HepG2 (cell line): ENCODE data around the gene PDE9A. TPM values are rescaled to one million over a fixed set of nuclear protein-coding genes. Genes with fewer than 3 reads are reported as not detected.
A peak's percentile ranks its signal among the peaks of the same experiment; 100 is the strongest.

Source experiments
- ATF1 ChIP-seq: IDR thresholded peaks from 2 replicates; pipeline ENCODE4 v1.6.1; 2016; ENCODE audit warnings: mild to moderate bottlenecking, control low read depth
- ATF5 ChIP-seq: sonication (generic); formaldehyde crosslinking; IDR thresholded peaks from 2 replicates; pipeline ENCODE4 v1.4.0; 2020; ENCODE audit warnings: mild to moderate bottlenecking, low read depth, missing genetic modification reagents
- CBX5 ChIP-seq: sonication (generic); formaldehyde crosslinking; IDR thresholded peaks from 2 replicates; pipeline ENCODE4 v1.4.0; 2020; ENCODE audit warnings: missing genetic modification reagents, borderline replicate concordance
- FOXA1 ChIP-seq, 2 experiments: fragments of 450-650 bp in 1 of 2; sonication (generic) in 1 of 2; formaldehyde crosslinking in 1 of 2; IDR thresholded peaks; 2 replicates each; pipeline versions ENCODE4 v1.4.0 to v1.6.1; 2016 to 2020; ENCODE audit warnings: missing genetic modification reagents in 1 of 2
- GABPA ChIP-seq, 2 experiments: IDR thresholded peaks; 2 replicates each; pipeline ENCODE4 v1.6.1; 2011 to 2016; ENCODE audit warnings: low read depth in 2 of 2, low read length in 1 of 2, missing biosample characterization in 1 of 2, missing genetic modification characterization in 1 of 2
- GATAD1 ChIP-seq: IDR thresholded peaks from 2 replicates; pipeline ENCODE4 v1.6.1; 2016; ENCODE audit warnings: missing genetic modification reagents, missing compliant biosample characterization
- HNF4A ChIP-seq: sonication (generic); formaldehyde crosslinking; IDR thresholded peaks from 2 replicates; pipeline ENCODE4 v1.4.0; 2020; ENCODE audit warnings: missing genetic modification reagents
- HNRNPH1 ChIP-seq: fragments of 200-400 bp; formaldehyde crosslinking; optimal IDR thresholded peaks from 2 replicates; pipeline ENCODE3; 2017; ENCODE audit warnings: mild to moderate bottlenecking, low read depth, low read length
- KLF15 ChIP-seq: sonication (generic); formaldehyde crosslinking; IDR thresholded peaks from 2 replicates; pipeline ENCODE4 v1.8.1; 2023; ENCODE audit warnings: borderline replicate concordance, mild to moderate bottlenecking, inconsistent platforms, missing genetic modification reagents, mixed read lengths
- NFIC ChIP-seq: IDR thresholded peaks from 2 replicates; pipeline ENCODE4 v1.6.1; 2012; ENCODE audit warnings: mild to moderate bottlenecking, low read length, inconsistent platforms
- NFKBIZ ChIP-seq: IDR thresholded peaks from 2 replicates; pipeline ENCODE4 v1.6.1; 2018; ENCODE audit warnings: missing genetic modification reagents, missing compliant biosample characterization
- NKX3-1 ChIP-seq: sonication (generic); formaldehyde crosslinking; IDR thresholded peaks from 2 replicates; pipeline ENCODE4 v1.5.0; 2020; ENCODE audit warnings: missing genetic modification reagents
- RBM22 ChIP-seq: fragments of 200-400 bp; formaldehyde crosslinking; optimal IDR thresholded peaks from 2 replicates; pipeline ENCODE3; 2017; ENCODE audit warnings: mild to moderate bottlenecking, low read length, moderate library complexity
- RFX3 ChIP-seq: IDR thresholded peaks from 2 replicates; pipeline ENCODE4 v1.6.1; 2016; ENCODE audit warnings: missing biosample characterization, missing genetic modification reagents
- RXRA ChIP-seq: sonication (generic); formaldehyde crosslinking; IDR thresholded peaks from 2 replicates; pipeline ENCODE4 v1.5.1; 2020; ENCODE audit warnings: missing genetic modification reagents
- SP1 ChIP-seq, 2 experiments: fragments of 450-650 bp in 1 of 2; sonication (generic) in 1 of 2; formaldehyde crosslinking in 1 of 2; IDR thresholded peaks; 2 replicates each; pipeline versions ENCODE4 v1.4.0 to v1.6.1; 2016 to 2020; ENCODE audit warnings: missing genetic modification reagents in 1 of 2
- TBP ChIP-seq: sonication (generic); formaldehyde crosslinking; IDR thresholded peaks from 2 replicates; pipeline ENCODE4 v1.5.0; 2020; ENCODE audit warnings: missing genetic modification reagents
- TGIF2 ChIP-seq: IDR thresholded peaks from 2 replicates; pipeline ENCODE4 v1.6.1; 2016; ENCODE audit warnings: control low read depth, missing compliant biosample characterization
- WIZ ChIP-seq: sonication (generic); formaldehyde crosslinking; IDR thresholded peaks from 2 replicates; pipeline ENCODE4 v1.5.1; 2020; ENCODE audit warnings: mild to moderate bottlenecking, missing genetic modification reagents
- XBP1 ChIP-seq: sonication (generic); formaldehyde crosslinking; IDR thresholded peaks from 2 replicates; pipeline ENCODE4 v1.5.0; 2020; ENCODE audit warnings: missing genetic modification reagents
- YY1 ChIP-seq: IDR thresholded peaks from 2 replicates; pipeline ENCODE4 v1.6.1; 2011; ENCODE audit warnings: low read length, low read depth, moderate library complexity, mild to moderate bottlenecking; ENCODE audit not compliant: insufficient read depth, insufficient replicate concordance
- ZBTB42 ChIP-seq: sonication (generic); formaldehyde crosslinking; IDR thresholded peaks from 2 replicates; pipeline ENCODE4 v1.5.0; 2020; ENCODE audit warnings: mild to moderate bottlenecking, missing genetic modification reagents
- ZEB1 ChIP-seq: IDR thresholded peaks from 2 replicates; pipeline ENCODE4 v1.6.1; 2012; ENCODE audit warnings: mild to moderate bottlenecking, low read depth, inconsistent platforms; ENCODE audit not compliant: insufficient replicate concordance
- ZFP36 ChIP-seq: fragments of 150-350 bp; IDR thresholded peaks from 2 replicates; pipeline ENCODE4 v1.6.1; 2018; ENCODE audit warnings: borderline replicate concordance, low read length, low read depth; ENCODE audit not compliant: partially characterized antibody
- ZFP90 ChIP-seq: sonication (generic); formaldehyde crosslinking; IDR thresholded peaks from 2 replicates; pipeline ENCODE4 v1.8.0; 2022; ENCODE audit warnings: missing genetic modification reagents, mild to moderate bottlenecking, inconsistent platforms, borderline replicate concordance
- ZNF3 ChIP-seq: IDR thresholded peaks from 2 replicates; pipeline ENCODE4 v1.7.0; 2017; ENCODE audit warnings: inconsistent platforms
- ZNF317 ChIP-seq: sonication (generic); formaldehyde crosslinking; IDR thresholded peaks from 2 replicates; pipeline ENCODE4 v1.5.0; 2020; ENCODE audit warnings: mild to moderate bottlenecking, missing genetic modification reagents
- ZNF33B ChIP-seq: sonication (generic); formaldehyde crosslinking; IDR thresholded peaks from 2 replicates; pipeline ENCODE4 v1.5.1; 2020; ENCODE audit warnings: mild to moderate bottlenecking, missing genetic modification reagents
- ZNF567 ChIP-seq: sonication (generic); formaldehyde crosslinking; IDR thresholded peaks from 2 replicates; pipeline ENCODE4 v1.8.1; 2023; ENCODE audit warnings: mild to moderate bottlenecking, missing genetic modification reagents, borderline replicate concordance
- ZNF598 ChIP-seq: sonication (generic); formaldehyde crosslinking; IDR thresholded peaks from 2 replicates; pipeline ENCODE4 v1.5.1; 2020; ENCODE audit warnings: mild to moderate bottlenecking, missing genetic modification reagents, borderline replicate concordance
- ZNF619 ChIP-seq: sonication (generic); formaldehyde crosslinking; IDR thresholded peaks from 2 replicates; pipeline ENCODE4 v1.4.0; 2020; ENCODE audit warnings: mild to moderate bottlenecking, missing genetic modification reagents
- ZNF75D ChIP-seq: sonication (generic); formaldehyde crosslinking; IDR thresholded peaks from 2 replicates; pipeline ENCODE4 v1.8.1; 2023; ENCODE audit warnings: missing genetic modification reagents, mild to moderate bottlenecking, borderline replicate concordance
- polyA plus RNA-seq, 8 experiments: library from polyadenylated mRNA; depleted of rRNA in 3 of 8; stranded (reverse) in 7 of 8; unstranded in 1 of 8; fragments of >200 nt; fragmentation: Illumina TruSeq in 4 of 8; extraction: Trizol in 4 of 8; gene quantifications; 2 replicates each; pipeline versions ENCODE4 v1.2.1 to v1.2.3, GENCODE V29; 2011 to 2016; ENCODE audit warnings: low read depth in 4 of 8, missing spikeins in 1 of 8, mixed read lengths in 1 of 8; ENCODE audit not compliant: insufficient read depth in 1 of 8
- total RNA-seq, 5 experiments: library from RNA; depleted of rRNA; stranded (reverse); fragments of >200 nt; fragmentation: Illumina TruSeq; extraction: Trizol; gene quantifications; 2 replicates each; pipeline ENCODE4 v1.2.3, GENCODE V29; 2016; ENCODE audit warnings: low read depth in 1 of 5
- TF ChIP-seq, protein P1 (sequence below): sonication (generic); formaldehyde crosslinking; IDR thresholded peaks from 2 replicates; pipeline ENCODE4 v1.4.0; 2020; ENCODE audit warnings: missing genetic modification reagents, borderline replicate concordance

PDE9A gene
- total and polyA plus RNA-seq, 2 of the 13 experiments (the other 11 are each of a cell fraction or from before 2014, with no cell fraction given): 4.6 to 19.7 TPM

- no peak for TF ChIP-seq ZFP36
- TF ChIP-seq ZNF75D (CRISPR knock-in tag): no peak
- peak; percentile 96 for TF ChIP-seq HNF4A
- TF ChIP-seq NFKBIZ: no peak
- no peak for TF ChIP-seq NKX3-1 (CRISPR knock-in tag)
- TF ChIP-seq TGIF2: peak; percentile 81; the same call in 1 of the 2 replicates
- TF ChIP-seq ATF1 (CRISPR knock-in tag): no peak
- no peak for TF ChIP-seq CBX5 (CRISPR knock-in tag)
- TF ChIP-seq ZNF598 (CRISPR knock-in tag): no peak
- TF ChIP-seq NFIC: peak; percentile 63; the same call in 1 of the 2 replicates
- TF ChIP-seq FOXA1 (IDR thresholded peaks at IDR 0.05): no peak
- TF ChIP-seq FOXA1 (CRISPR knock-in tag; IDR thresholded peaks at IDR 0.05): peak; percentile 66; the same call in 1 of the 2 replicates
- peak; percentile 69; the same call in 1 of the 2 replicates for TF ChIP-seq ZNF317 (CRISPR knock-in tag)
- no peak for TF ChIP-seq ZNF3
- TF ChIP-seq KLF15 (CRISPR knock-in tag): no peak
- no peak for TF ChIP-seq GABPA (IDR thresholded peaks at IDR 0.05; ENCODE audit: low read depth, low read length)
- no peak for TF ChIP-seq GABPA (CRISPR knock-in tag; IDR thresholded peaks at IDR 0.05; ENCODE audit: low read depth)
- no peak for TF ChIP-seq ZNF567
- no peak for TF ChIP-seq RFX3
- no peak for TF ChIP-seq ZEB1
- no peak for TF ChIP-seq ZBTB42
- TF ChIP-seq ZNF33B (CRISPR knock-in tag): no peak
- TF ChIP-seq TBP: no peak
- TF ChIP-seq, protein P1, sequence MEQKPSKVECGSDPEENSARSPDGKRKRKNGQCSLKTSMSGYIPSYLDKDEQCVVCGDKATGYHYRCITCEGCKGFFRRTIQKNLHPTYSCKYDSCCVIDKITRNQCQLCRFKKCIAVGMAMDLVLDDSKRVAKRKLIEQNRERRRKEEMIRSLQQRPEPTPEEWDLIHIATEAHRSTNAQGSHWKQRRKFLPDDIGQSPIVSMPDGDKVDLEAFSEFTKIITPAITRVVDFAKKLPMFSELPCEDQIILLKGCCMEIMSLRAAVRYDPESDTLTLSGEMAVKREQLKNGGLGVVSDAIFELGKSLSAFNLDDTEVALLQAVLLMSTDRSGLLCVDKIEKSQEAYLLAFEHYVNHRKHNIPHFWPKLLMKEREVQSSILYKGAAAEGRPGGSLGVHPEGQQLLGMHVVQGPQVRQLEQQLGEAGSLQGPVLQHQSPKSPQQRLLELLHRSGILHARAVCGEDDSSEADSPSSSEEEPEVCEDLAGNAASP (CRISPR knock-in tag): peak; percentile 32; the same call in 1 of the 2 replicates
- peak; percentile 51; the same call in 1 of the 2 replicates for TF ChIP-seq RXRA (CRISPR knock-in tag)
- no peak for TF ChIP-seq WIZ (CRISPR knock-in tag)
- TF ChIP-seq ZFP90 (CRISPR knock-in tag): peak; percentile 59; the same call in 1 of the 2 replicates
- TF ChIP-seq ATF5 (CRISPR knock-in tag): no peak
- no peak for TF ChIP-seq YY1
- TF ChIP-seq RBM22: no peak
- no peak for TF ChIP-seq ZNF619 (CRISPR knock-in tag)
- no peak; the same call in 1 of the 2 replicates for TF ChIP-seq GATAD1
- TF ChIP-seq XBP1 (CRISPR knock-in tag): no peak
- no peak for TF ChIP-seq HNRNPH1
- no peak for TF ChIP-seq SP1 (IDR thresholded peaks at IDR 0.05)
- no peak for TF ChIP-seq SP1 (CRISPR knock-in tag; IDR thresholded peaks at IDR 0.05)
Measured at GRCh38 chr21:42711667-42712066, 58.2 kb downstream of the PDE9A start (continued).
